Mammary epithelial cell (primary cell): ENCODE results near the gene LMX1A.

Experiments
- EZH2 ChIP-seq: IDR thresholded peaks from 2 replicates; pipeline ENCODE4 v1.6.1; 2012; ENCODE audit warnings: low read length, inconsistent platforms, borderline replicate concordance
- TF ChIP-seq, protein P1 (sequence below), 2 donors: IDR thresholded peaks in 1 of 2; conservative IDR thresholded peaks in 1 of 2; 2 replicates each; pipeline ENCODE4 v1.5.1; 2011 to 2012; ENCODE audit warnings: inconsistent platforms in 2 of 2, low read length in 2 of 2, mild to moderate bottlenecking in 2 of 2, control low read depth in 1 of 2, low read depth in 1 of 2; ENCODE audit not compliant: insufficient read depth in 1 of 2; ENCODE audit errors: extremely low read depth in 1 of 2

DNA sequence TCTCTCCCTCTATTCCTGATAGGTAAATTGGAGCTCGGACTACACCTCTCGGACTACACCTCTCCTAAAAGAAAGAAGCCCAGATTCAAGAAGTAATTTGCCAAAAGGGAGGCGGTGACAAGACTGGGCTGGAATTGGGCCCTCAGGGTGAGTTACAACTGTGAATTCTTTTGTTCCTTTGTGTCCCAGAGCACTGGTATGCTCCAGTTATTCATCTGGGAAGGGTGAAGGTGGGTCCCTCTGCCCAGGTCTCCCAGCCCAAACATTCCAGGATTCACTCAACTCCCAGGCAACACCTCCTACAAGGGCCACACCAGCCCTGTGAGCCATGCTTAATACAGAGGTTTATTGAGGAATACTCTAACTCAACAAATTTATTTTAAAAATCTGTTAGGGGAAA, 69.2 kb downstream of the LMX1A start:
- TF ChIP-seq, protein P1, sequence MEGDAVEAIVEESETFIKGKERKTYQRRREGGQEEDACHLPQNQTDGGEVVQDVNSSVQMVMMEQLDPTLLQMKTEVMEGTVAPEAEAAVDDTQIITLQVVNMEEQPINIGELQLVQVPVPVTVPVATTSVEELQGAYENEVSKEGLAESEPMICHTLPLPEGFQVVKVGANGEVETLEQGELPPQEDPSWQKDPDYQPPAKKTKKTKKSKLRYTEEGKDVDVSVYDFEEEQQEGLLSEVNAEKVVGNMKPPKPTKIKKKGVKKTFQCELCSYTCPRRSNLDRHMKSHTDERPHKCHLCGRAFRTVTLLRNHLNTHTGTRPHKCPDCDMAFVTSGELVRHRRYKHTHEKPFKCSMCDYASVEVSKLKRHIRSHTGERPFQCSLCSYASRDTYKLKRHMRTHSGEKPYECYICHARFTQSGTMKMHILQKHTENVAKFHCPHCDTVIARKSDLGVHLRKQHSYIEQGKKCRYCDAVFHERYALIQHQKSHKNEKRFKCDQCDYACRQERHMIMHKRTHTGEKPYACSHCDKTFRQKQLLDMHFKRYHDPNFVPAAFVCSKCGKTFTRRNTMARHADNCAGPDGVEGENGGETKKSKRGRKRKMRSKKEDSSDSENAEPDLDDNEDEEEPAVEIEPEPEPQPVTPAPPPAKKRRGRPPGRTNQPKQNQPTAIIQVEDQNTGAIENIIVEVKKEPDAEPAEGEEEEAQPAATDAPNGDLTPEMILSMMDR (conservative IDR thresholded peaks at IDR 0.05 in 1 of 2, IDR thresholded peaks at IDR 0.05 in 1 of 2; ENCODE audit: extremely low read depth in 1 of 2, insufficient read depth in 1 of 2, low read depth in 1 of 2, low read length in 2 of 2), result no peak
- no peak for TF ChIP-seq EZH2
